Activated CD4-positive, alpha-beta T cell treated with anti-CD3 and anti-CD28 coated beads, Interleukin-2, amount 50 U/mL, for 4 hours (primary cell): ENCODE measurements around the gene STAT3.
"Not testable (repeated sequence)": the region's sequence is repeated elsewhere in the genome, so short reads cannot be mapped to it uniquely, and the experiment has no call there.

Experiments
- DNase-seq, 2 experiments: peaks; one replicate each; pipeline ENCODE4 v3.0.0-alpha.2; 2020

The STAT3 gene

DNA sequence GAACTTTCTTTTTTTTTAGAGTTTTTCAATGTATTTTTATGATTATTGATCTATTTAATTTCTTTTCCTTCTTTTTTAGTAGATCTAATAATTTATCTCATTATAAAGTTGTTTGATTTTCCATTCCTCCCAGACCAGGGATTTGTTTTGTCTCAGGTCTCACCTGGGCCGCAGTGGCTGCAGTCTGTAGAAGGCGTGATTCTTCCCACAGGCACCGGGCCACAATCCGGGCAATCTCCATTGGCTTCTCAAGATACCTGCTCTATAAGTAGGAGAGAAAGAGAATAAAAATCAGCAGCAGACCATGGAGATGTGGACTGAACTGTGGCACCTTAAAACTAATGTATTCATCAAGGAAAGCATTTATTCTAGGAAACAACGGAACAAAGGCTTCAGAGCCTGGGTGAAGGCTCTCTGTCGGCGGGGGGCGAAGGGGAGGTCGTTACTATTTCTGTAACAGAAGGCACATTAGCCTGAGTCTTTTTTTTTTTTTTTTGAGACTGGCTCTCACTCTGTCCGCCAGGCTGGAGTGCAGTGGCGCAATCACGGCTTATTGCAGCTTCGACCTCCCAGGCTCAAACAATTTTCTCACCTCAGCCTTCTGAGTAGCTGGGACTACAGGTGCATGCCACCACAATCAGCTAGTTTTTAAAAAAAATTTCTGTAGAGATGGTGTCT lies 42.7 kb downstream of the STAT3 start:
- no peak for DNase-seq

- no peak for DNase-seq
Observed at GRCh38 chr17:42342242-42343008, 45.8 kb downstream of the STAT3 start.

DNA sequence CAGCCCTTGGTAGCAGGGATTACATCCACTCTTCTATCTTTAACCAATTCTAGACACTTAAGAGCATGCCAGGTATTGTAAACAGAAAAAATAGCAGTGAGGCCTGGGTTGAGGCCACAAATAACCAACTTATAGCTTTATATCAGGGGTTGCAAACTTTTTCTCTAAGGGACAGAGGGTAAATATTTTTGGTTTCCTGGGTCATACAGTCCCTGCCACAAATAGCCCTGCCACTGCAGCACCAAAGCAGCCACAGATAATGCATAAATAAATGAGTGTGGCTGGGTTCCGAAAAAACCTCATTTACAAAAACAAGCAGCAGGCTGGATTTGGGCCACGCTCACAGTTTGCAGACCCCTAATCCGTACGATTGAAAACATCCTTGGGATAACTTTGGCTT lies 46.7 kb downstream of the STAT3 start:
- DNase-seq = no peak

DNA sequence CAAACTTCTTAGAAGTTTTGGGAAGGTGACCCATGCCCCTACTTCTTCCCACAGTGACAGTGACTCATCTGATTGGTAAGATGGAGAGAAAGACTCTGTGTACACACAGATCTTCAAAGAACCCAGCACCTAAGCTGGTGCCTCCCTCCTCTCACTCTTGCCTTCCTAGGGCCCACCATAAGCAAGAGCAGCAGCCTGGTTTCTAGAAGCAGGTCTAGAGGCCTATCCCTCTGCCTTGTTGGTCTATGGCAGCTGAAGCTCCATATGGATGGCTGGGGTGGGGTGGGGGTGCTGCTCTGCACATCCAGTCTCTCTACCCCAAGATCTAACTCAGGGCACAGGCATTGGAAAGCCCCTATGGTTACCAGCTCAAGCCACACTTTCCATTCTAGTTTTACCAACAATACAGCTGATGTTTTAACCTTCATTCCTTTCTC lies 47.5 kb downstream of the STAT3 start:
- peak; percentile 6 to 13 for DNase-seq

DNA sequence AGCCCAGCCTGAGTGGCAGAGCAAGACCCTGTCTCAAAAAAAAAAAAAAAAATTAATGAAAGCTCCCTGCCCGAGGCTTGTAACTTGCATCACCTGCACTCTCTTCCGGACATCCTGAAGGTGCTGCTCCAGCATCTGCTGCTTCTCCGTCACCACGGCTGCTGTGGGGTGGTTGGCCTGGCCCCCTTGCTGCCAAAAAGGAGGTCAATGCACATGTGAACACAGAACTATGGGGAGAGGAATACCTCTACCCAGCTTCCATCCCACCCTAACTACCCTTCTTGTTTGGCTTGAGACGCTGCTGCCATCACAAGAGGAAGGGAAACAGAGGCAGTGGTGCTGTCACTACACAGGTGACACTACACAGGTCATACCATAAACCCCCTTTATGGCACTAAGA lies 49.0 kb downstream of the STAT3 start:
- DNase-seq = no peak

GRCh38 chr17:42338427-42338985 lies 49.7 kb downstream of the STAT3 start:
- no peak for DNase-seq

GRCh38 chr17:42337442-42337841 lies 50.8 kb downstream of the STAT3 start:
- peak; percentile 66 to 72 for DNase-seq

DNA sequence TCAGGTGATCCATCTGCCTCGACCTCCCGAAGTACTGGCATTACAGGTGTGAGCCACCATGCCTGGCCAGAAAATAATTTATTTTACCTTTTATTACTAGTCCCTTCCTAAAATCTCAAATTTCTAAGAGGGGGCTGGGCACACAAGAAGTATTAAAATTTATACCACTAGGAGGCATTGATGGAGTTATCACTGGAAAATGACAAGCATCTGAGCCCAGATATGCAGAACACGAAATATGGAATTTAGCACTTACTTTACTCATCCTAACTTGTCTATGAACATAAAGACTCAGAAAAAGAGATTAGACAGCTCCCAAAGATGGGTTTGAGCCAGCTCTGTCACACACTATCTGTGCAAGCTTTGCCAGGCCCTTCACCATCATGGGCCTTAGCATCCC lies 53.6 kb downstream of the STAT3 start:
- no peak for DNase-seq

GRCh38 chr17:42333053-42333452 lies 55.2 kb downstream of the STAT3 start:
- DNase-seq = no peak

GRCh38 chr17:42329025-42329976 lies 58.9 kb downstream of the STAT3 start:
- no peak for DNase-seq

- DNase-seq = no peak
Observed at GRCh38 chr17:42325026-42325425, 63.2 kb downstream of the STAT3 start.

DNA sequence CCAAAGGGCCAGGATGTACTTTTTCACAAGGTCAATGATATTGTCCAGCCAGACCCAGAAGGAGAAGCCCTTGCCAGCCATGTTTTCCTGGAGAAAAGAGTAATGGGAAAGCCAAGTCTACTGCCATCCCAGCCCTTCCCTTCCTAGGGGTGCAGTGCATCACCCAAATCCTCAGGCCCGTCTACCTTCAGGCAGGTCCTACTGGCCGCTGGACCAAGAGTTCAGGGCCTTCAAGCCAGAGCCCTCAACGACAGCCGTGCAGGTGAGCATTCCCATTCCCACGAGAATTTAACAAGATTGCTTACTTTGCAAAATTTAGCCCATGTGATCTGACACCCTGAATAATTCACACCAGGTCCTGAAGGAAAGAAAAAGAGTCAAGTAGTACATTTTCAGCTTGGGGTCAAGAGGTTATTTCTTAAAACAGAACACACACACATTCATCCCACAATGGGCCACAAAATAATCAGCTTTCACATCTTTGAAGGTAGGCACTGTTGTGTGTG lies 64.9 kb downstream of the STAT3 start:
- no peak for DNase-seq

- DNase-seq = peak; percentile 96 to 97
Observed at GRCh38 chr17:42322382-42323267, 65.6 kb downstream of the STAT3 start.

GRCh38 chr17:42321555-42321954 lies 66.7 kb downstream of the STAT3 start:
- DNase-seq = no peak

- DNase-seq = not testable (repeated sequence)
Observed at GRCh38 chr17:42317967-42318366, 70.3 kb downstream of the STAT3 start.

DNA sequence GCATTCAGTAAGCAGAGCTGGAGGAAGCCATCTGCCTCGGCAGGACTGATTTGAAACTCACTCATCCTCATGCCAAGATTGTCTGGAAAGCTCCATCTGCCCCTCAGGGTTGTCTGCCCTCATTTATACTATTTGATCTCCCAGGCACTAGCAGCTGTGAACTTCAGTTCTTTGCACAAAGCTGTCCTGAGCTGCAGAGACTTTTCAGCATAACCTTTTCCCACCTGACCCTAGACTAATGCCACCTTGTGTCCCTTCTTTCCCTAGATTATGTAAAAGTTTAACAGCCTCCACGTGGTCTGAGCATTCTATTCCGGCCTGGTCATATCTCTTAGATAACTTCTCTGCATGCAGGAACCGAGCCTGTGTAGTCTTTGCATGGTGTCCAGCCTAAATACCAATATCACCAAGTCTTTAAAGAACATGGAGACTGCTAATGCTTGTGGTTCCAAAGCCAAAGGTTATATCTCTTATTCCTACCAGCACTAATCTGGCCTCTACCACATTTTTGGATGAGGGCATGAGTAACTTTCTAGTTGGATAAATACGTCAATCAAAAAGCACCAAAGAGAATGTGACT lies 70.9 kb downstream of the STAT3 start:
- no peak for DNase-seq

DNA sequence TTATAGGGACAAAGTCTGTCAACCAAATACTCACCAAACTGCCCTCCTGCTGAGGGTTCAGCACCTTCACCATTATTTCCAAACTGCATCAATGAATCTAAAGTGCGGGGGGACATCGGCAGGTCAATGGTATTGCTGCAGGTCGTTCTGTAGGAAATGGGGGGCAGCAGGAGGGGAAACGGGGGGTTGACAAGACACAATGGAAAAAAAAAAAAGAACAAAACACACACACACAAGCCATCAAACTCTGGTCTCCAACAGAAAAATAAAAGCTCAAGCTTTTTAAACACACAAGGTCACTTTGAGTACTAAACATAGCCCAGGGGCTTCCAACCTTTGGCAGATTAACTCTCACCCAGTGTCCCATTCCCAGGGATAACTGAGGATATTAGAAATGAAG lies 71.5 kb downstream of the STAT3 start:
- no peak for DNase-seq

GRCh38 chr17:42315402-42316156 lies 72.7 kb downstream of the STAT3 start:
- DNase-seq = no peak

GRCh38 chr17:42313773-42314566 lies 74.3 kb downstream of the STAT3 start:
- DNase-seq = peak; percentile 41 to 42

- DNase-seq = no peak
Observed at GRCh38 chr17:42313389-42313772, 74.9 kb downstream of the STAT3 start.
